GM23338 (cell line): ENCODE data around the gene CPNE2. TPM values are rescaled to one million over a fixed set of nuclear protein-coding genes. Genes with fewer than 3 reads are reported as not detected.

ENCODE experiments used
- ATAC-seq: fragments of 200-7000 bp; cut with Tn5 transposase; 3 replicates; pipeline ENCODE4 v1.9.1; 2020
- DNase-seq: peaks from one replicate; pipeline ENCODE4 v3.0.0-alpha.2; 2015; ENCODE audit warnings: low spot score
- H2AFZ ChIP-seq: fragments of 200-600 bp; sonication (generic); 2 replicates; pipeline ENCODE4 v1.8.0; 2016; ENCODE audit warnings: antibody characterized with exemption, mild to moderate bottlenecking, moderate library complexity
- H3F3A ChIP-seq: fragments of 200-600 bp; sonication (generic); replicated peaks from 2 replicates; pipeline ENCODE4 v1.8.0; 2017; ENCODE audit warnings: antibody characterized with exemption, mixed run types, low read depth
- H3K27ac ChIP-seq: fragments of 200-600 bp; sonication (generic); 2 replicates; pipeline ENCODE4 v1.6.1; 2016; ENCODE audit warnings: low read depth
- H3K27me3 ChIP-seq: fragments of 200-600 bp; sonication (generic); 2 replicates; pipeline ENCODE4 v1.8.0; 2016; ENCODE audit warnings: mild to moderate bottlenecking, mixed run types, moderate library complexity; ENCODE audit not compliant: insufficient read depth
- H3K36me3 ChIP-seq: fragments of 200-600 bp; sonication (generic); 2 replicates; pipeline ENCODE4 v1.8.0; 2016; ENCODE audit warnings: mild to moderate bottlenecking; ENCODE audit not compliant: insufficient read depth
- H3K4me1 ChIP-seq: fragments of 200-600 bp; sonication (generic); 2 replicates; pipeline ENCODE4 v1.8.0; 2016; ENCODE audit warnings: mild to moderate bottlenecking, moderate library complexity; ENCODE audit not compliant: insufficient read depth
- H3K4me2 ChIP-seq: fragments of 200-600 bp; sonication (generic); 2 replicates; pipeline ENCODE4 v1.7.1; 2017; ENCODE audit warnings: mixed run types
- H3K4me3 ChIP-seq: fragments of 200-600 bp; sonication (generic); 2 replicates; pipeline ENCODE4 v1.6.1; 2016; ENCODE audit warnings: mixed run types
- H3K79me2 ChIP-seq: fragments of 200-600 bp; sonication (generic); replicated peaks from 2 replicates; pipeline ENCODE4 v1.8.0; 2017; ENCODE audit warnings: mild to moderate bottlenecking; ENCODE audit not compliant: insufficient read depth
- H3K9me2 ChIP-seq: fragments of 200-600 bp; sonication (generic); 2 replicates; pipeline ENCODE4 v1.8.0; 2017; ENCODE audit not compliant: insufficient read depth
- H4K20me1 ChIP-seq: fragments of 200-600 bp; sonication (generic); replicated peaks from 2 replicates; pipeline ENCODE4 v1.8.0; 2017; ENCODE audit warnings: mild to moderate bottlenecking; ENCODE audit not compliant: insufficient read depth
- H3K27ac Mint-ChIP-seq: 2 replicates; pipeline ENCODE4 v1.8.0; 2020; ENCODE audit warnings: inconsistent platforms, mild to moderate bottlenecking, moderate library complexity, mixed read lengths
- H3K27me3 Mint-ChIP-seq: 3 replicates; pipeline ENCODE4 v1.8.0; 2022; ENCODE audit warnings: low read depth, mild to moderate bottlenecking, moderate library complexity, mixed read lengths, inconsistent platforms; ENCODE audit not compliant: insufficient read depth, poor library complexity
- H3K36me3 Mint-ChIP-seq: 3 replicates; pipeline ENCODE4 v1.8.0; 2021; ENCODE audit warnings: low read depth, mild to moderate bottlenecking, inconsistent platforms, moderate library complexity, mixed read lengths
- H3K4me1 Mint-ChIP-seq: 3 replicates; pipeline ENCODE4 v1.8.0; 2020; ENCODE audit warnings: mild to moderate bottlenecking, inconsistent platforms, mixed read lengths
- H3K4me3 Mint-ChIP-seq: 3 replicates; pipeline ENCODE4 v1.8.0; 2021; ENCODE audit warnings: moderate library complexity, mild to moderate bottlenecking, inconsistent platforms, mixed read lengths
- H3K9me3 Mint-ChIP-seq: 3 replicates; pipeline ENCODE4 v1.8.0; 2020; ENCODE audit warnings: moderate library complexity, mild to moderate bottlenecking, inconsistent platforms, mixed read lengths
- ETS1 ChIP-seq: IDR thresholded peaks from 2 replicates; pipeline ENCODE4 v1.6.1; 2016; ENCODE audit warnings: antibody characterized with exemption
- EZH2 ChIP-seq: fragments of 200-600 bp; sonication (generic); IDR thresholded peaks from one replicate; pipeline ENCODE4 v1.8.0; 2017; ENCODE audit warnings: antibody characterized with exemption, mild to moderate bottlenecking, low read depth; ENCODE audit not compliant: unreplicated experiment
- EZH2phosphoT487 ChIP-seq: fragments of 200-600 bp; sonication (generic); IDR thresholded peaks from one replicate; pipeline ENCODE4 v1.8.1; 2018; ENCODE audit warnings: antibody characterized with exemption; ENCODE audit not compliant: unreplicated experiment
- NANOG ChIP-seq: IDR thresholded peaks from 2 replicates; pipeline ENCODE4 v1.6.1; 2016; ENCODE audit warnings: antibody characterized with exemption, borderline replicate concordance
- polyA plus RNA-seq: library from polyadenylated mRNA; unstranded; fragments of >200 nt; fragmentation: Nextera tagmentation; extraction: Ambion mirVana; gene quantifications from 2 replicates; pipeline ENCODE4 v1.2.1, GENCODE V29; 2016
- total RNA-seq: library from RNA; depleted of rRNA; stranded (reverse); fragments of >200 nt; shearing (Covaris generic); gene quantifications from 2 replicates; pipeline ENCODE4 v1.2.3, GENCODE V29; 2014
- TF ChIP-seq, protein P1 (sequence below): fragments of 250-450 bp; sonication (Bioruptor Pico); IDR thresholded peaks from 2 replicates; pipeline ENCODE4 v1.5.0; 2020; ENCODE audit warnings: mild to moderate bottlenecking, moderate library complexity

The CPNE2 gene
- total and polyA plus RNA-seq, 2 experiments from 2014 or later = 7.1 to 11.3 TPM

GRCh38 chr16:57123216-57123973, 31.0 kb downstream of the CPNE2 start (continued):
- TF ChIP-seq, protein P1, sequence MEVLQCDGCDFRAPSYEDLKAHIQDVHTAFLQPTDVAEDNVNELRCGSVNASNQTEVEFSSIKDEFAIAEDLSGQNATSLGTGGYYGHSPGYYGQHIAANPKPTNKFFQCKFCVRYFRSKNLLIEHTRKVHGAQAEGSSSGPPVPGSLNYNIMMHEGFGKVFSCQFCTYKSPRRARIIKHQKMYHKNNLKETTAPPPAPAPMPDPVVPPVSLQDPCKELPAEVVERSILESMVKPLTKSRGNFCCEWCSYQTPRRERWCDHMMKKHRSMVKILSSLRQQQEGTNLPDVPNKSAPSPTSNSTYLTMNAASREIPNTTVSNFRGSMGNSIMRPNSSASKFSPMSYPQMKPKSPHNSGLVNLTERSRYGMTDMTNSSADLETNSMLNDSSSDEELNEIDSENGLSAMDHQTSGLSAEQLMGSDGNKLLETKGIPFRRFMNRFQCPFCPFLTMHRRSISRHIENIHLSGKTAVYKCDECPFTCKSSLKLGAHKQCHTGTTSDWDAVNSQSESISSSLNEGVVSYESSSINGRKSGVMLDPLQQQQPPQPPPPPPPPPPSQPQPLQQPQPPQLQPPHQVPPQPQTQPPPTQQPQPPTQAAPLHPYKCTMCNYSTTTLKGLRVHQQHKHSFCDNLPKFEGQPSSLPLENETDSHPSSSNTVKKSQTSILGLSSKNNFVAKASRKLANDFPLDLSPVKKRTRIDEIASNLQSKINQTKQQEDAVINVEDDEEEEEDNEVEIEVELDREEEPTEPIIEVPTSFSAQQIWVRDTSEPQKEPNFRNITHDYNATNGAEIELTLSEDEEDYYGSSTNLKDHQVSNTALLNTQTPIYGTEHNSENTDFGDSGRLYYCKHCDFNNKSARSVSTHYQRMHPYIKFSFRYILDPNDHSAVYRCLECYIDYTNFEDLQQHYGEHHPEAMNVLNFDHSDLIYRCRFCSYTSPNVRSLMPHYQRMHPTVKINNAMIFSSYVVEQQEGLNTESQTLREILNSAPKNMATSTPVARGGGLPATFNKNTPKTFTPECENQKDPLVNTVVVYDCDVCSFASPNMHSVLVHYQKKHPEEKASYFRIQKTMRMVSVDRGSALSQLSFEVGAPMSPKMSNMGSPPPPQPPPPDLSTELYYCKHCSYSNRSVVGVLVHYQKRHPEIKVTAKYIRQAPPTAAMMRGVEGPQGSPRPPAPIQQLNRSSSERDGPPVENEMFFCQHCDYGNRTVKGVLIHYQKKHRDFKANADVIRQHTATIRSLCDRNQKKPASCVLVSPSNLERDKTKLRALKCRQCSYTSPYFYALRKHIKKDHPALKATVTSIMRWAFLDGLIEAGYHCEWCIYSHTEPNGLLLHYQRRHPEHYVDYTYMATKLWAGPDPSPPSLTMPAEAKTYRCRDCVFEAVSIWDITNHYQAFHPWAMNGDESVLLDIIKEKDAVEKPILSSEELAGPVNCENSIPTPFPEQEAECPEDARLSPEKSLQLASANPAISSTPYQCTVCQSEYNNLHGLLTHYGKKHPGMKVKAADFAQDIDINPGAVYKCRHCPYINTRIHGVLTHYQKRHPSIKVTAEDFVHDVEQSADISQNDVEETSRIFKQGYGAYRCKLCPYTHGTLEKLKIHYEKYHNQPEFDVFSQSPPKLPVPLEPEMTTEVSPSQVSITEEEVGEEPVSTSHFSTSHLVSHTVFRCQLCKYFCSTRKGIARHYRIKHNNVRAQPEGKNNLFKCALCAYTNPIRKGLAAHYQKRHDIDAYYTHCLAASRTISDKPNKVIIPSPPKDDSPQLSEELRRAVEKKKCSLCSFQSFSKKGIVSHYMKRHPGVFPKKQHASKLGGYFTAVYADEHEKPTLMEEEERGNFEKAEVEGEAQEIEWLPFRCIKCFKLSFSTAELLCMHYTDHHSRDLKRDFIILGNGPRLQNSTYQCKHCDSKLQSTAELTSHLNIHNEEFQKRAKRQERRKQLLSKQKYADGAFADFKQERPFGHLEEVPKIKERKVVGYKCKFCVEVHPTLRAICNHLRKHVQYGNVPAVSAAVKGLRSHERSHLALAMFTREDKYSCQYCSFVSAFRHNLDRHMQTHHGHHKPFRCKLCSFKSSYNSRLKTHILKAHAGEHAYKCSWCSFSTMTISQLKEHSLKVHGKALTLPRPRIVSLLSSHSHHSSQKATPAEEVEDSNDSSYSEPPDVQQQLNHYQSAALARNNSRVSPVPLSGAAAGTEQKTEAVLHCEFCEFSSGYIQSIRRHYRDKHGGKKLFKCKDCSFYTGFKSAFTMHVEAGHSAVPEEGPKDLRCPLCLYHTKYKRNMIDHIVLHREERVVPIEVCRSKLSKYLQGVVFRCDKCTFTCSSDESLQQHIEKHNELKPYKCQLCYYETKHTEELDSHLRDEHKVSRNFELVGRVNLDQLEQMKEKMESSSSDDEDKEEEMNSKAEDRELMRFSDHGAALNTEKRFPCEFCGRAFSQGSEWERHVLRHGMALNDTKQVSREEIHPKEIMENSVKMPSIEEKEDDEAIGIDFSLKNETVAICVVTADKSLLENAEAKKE (CRISPR knock-in tag) = no peak
- no peak for TF ChIP-seq NANOG

GRCh38 chr16:57123974-57124674, 31.7 kb downstream of the CPNE2 start:
- no peaks in the 10 kb centered on the region for H3K27me3 ChIP-seq
- H3K36me3 Mint-ChIP-seq = no peaks in the 10 kb centered on the region; the same call in 2 of the 3 replicates
- H3K4me1 Mint-ChIP-seq = no peaks in the 10 kb centered on the region; the same call in 2 of the 3 replicates
- H3K4me3 ChIP-seq = no peak overlapping the region
- H3K27me3 Mint-ChIP-seq = peaks cover 12% of the 10 kb centered on the region
- no peaks in the 10 kb centered on the region for H3K36me3 ChIP-seq
- no peaks in the 10 kb centered on the region for H4K20me1 ChIP-seq
- no peak overlapping the region; the same call in 1 of the 2 replicates for H3K27ac Mint-ChIP-seq
- H3K4me2 ChIP-seq = no peak overlapping the region
- ATAC-seq (no peak), DNase-seq (no peak)
- H3K27ac ChIP-seq = no peak overlapping the region
- H3K9me3 Mint-ChIP-seq = no peaks in the 10 kb centered on the region
- no peaks in the 10 kb centered on the region for H3F3A ChIP-seq
- no peaks in the 10 kb centered on the region for H3K79me2 ChIP-seq
- H2AFZ ChIP-seq = no peak overlapping the region
- H3K4me1 ChIP-seq = no peaks in the 10 kb centered on the region
- H3K4me3 Mint-ChIP-seq = no peak overlapping the region
- no peaks in the 10 kb centered on the region for H3K9me2 ChIP-seq
- no peak for TF ChIP-seq EZH2phosphoT487
- TF ChIP-seq, protein P1 (CRISPR knock-in tag) = no peak
- TF ChIP-seq ETS1 = no peak
- TF ChIP-seq EZH2 = no peak
